GM23338 (cell line): ENCODE measurements around the gene RBM23. TPM values are rescaled to one million over a fixed set of nuclear protein-coding genes. Genes with fewer than 3 reads are reported as not detected.

Source experiments
- ATAC-seq: fragments of 200-7000 bp; cut with Tn5 transposase; 3 replicates; pipeline ENCODE4 v1.9.1; 2020
- DNase-seq: peaks from one replicate; pipeline ENCODE4 v3.0.0-alpha.2; 2015; ENCODE audit warnings: low spot score
- H2AFZ ChIP-seq: fragments of 200-600 bp; sonication (generic); 2 replicates; pipeline ENCODE4 v1.8.0; 2016; ENCODE audit warnings: antibody characterized with exemption, mild to moderate bottlenecking, moderate library complexity
- H3F3A ChIP-seq: fragments of 200-600 bp; sonication (generic); replicated peaks from 2 replicates; pipeline ENCODE4 v1.8.0; 2017; ENCODE audit warnings: antibody characterized with exemption, mixed run types, low read depth
- H3K27ac ChIP-seq: fragments of 200-600 bp; sonication (generic); 2 replicates; pipeline ENCODE4 v1.6.1; 2016; ENCODE audit warnings: low read depth
- H3K27me3 ChIP-seq: fragments of 200-600 bp; sonication (generic); 2 replicates; pipeline ENCODE4 v1.8.0; 2016; ENCODE audit warnings: mild to moderate bottlenecking, mixed run types, moderate library complexity; ENCODE audit not compliant: insufficient read depth
- H3K36me3 ChIP-seq: fragments of 200-600 bp; sonication (generic); 2 replicates; pipeline ENCODE4 v1.8.0; 2016; ENCODE audit warnings: mild to moderate bottlenecking; ENCODE audit not compliant: insufficient read depth
- H3K4me1 ChIP-seq: fragments of 200-600 bp; sonication (generic); 2 replicates; pipeline ENCODE4 v1.8.0; 2016; ENCODE audit warnings: mild to moderate bottlenecking, moderate library complexity; ENCODE audit not compliant: insufficient read depth
- H3K4me2 ChIP-seq: fragments of 200-600 bp; sonication (generic); 2 replicates; pipeline ENCODE4 v1.7.1; 2017; ENCODE audit warnings: mixed run types
- H3K4me3 ChIP-seq: fragments of 200-600 bp; sonication (generic); 2 replicates; pipeline ENCODE4 v1.6.1; 2016; ENCODE audit warnings: mixed run types
- H3K79me2 ChIP-seq: fragments of 200-600 bp; sonication (generic); replicated peaks from 2 replicates; pipeline ENCODE4 v1.8.0; 2017; ENCODE audit warnings: mild to moderate bottlenecking; ENCODE audit not compliant: insufficient read depth
- H3K9me2 ChIP-seq: fragments of 200-600 bp; sonication (generic); 2 replicates; pipeline ENCODE4 v1.8.0; 2017; ENCODE audit not compliant: insufficient read depth
- H4K20me1 ChIP-seq: fragments of 200-600 bp; sonication (generic); replicated peaks from 2 replicates; pipeline ENCODE4 v1.8.0; 2017; ENCODE audit warnings: mild to moderate bottlenecking; ENCODE audit not compliant: insufficient read depth
- H3K27ac Mint-ChIP-seq: 2 replicates; pipeline ENCODE4 v1.8.0; 2020; ENCODE audit warnings: inconsistent platforms, mild to moderate bottlenecking, moderate library complexity, mixed read lengths
- H3K27me3 Mint-ChIP-seq: 3 replicates; pipeline ENCODE4 v1.8.0; 2022; ENCODE audit warnings: low read depth, mild to moderate bottlenecking, moderate library complexity, mixed read lengths, inconsistent platforms; ENCODE audit not compliant: insufficient read depth, poor library complexity
- H3K36me3 Mint-ChIP-seq: 3 replicates; pipeline ENCODE4 v1.8.0; 2021; ENCODE audit warnings: low read depth, mild to moderate bottlenecking, inconsistent platforms, moderate library complexity, mixed read lengths
- H3K4me1 Mint-ChIP-seq: 3 replicates; pipeline ENCODE4 v1.8.0; 2020; ENCODE audit warnings: mild to moderate bottlenecking, inconsistent platforms, mixed read lengths
- H3K4me3 Mint-ChIP-seq: 3 replicates; pipeline ENCODE4 v1.8.0; 2021; ENCODE audit warnings: moderate library complexity, mild to moderate bottlenecking, inconsistent platforms, mixed read lengths
- H3K9me3 Mint-ChIP-seq: 3 replicates; pipeline ENCODE4 v1.8.0; 2020; ENCODE audit warnings: moderate library complexity, mild to moderate bottlenecking, inconsistent platforms, mixed read lengths
- CREB1 ChIP-seq: fragments of 250-450 bp; sonication (Bioruptor Pico); IDR thresholded peaks from 2 replicates; pipeline ENCODE4 v1.5.0; 2020; ENCODE audit warnings: low read depth, mild to moderate bottlenecking, moderate library complexity
- POLR2AphosphoS5 ChIP-seq: IDR thresholded peaks from 2 replicates; pipeline ENCODE4 v1.6.1; 2016; ENCODE audit warnings: antibody characterized with exemption, low read depth
- long read RNA-seq: library from polyadenylated mRNA; unstranded; transcript quantifications from one replicate; pipeline ENCODE4 v2.0.0, GENCODE V29; 2020; ENCODE audit not compliant: unreplicated experiment
- polyA plus RNA-seq: library from polyadenylated mRNA; unstranded; fragments of >200 nt; fragmentation: Nextera tagmentation; extraction: Ambion mirVana; gene quantifications from 2 replicates; pipeline ENCODE4 v1.2.1, GENCODE V29; 2016
- total RNA-seq: library from RNA; depleted of rRNA; stranded (reverse); fragments of >200 nt; shearing (Covaris generic); gene quantifications from 2 replicates; pipeline ENCODE4 v1.2.3, GENCODE V29; 2014; rRNA removed
- TF ChIP-seq, protein P1 (sequence below): fragments of 250-450 bp; sonication (Bioruptor Pico); IDR thresholded peaks from 2 replicates; pipeline ENCODE4 v1.5.0; 2020; ENCODE audit warnings: mild to moderate bottlenecking, moderate library complexity
- TF ChIP-seq, protein P2 (sequence below), 2 experiments: fragments of 200-600 bp in 1 of 2; sonication (generic) in 1 of 2; conservative IDR thresholded peaks; 2 replicates each; pipeline versions ENCODE4 v1.5.1 to v1.6.1; 2016 to 2017; ENCODE audit warnings: antibody characterized with exemption in 2 of 2, low read depth in 2 of 2, mild to moderate bottlenecking in 2 of 2, moderate library complexity in 1 of 2

Gene RBM23
- 52.8 and 1,081 TPM in 2 replicates for total RNA-seq
- polyA plus RNA-seq: 14.4 and 15.2 TPM in 2 replicates
- long read RNA-seq, full-length matches to known transcripts: 9 of 13 reads
- long read RNA-seq, partial matches to known transcripts: 0 of 13 reads
- long read RNA-seq, other reads (novel, unspliced or antisense): 4 of 13 reads

DNA sequence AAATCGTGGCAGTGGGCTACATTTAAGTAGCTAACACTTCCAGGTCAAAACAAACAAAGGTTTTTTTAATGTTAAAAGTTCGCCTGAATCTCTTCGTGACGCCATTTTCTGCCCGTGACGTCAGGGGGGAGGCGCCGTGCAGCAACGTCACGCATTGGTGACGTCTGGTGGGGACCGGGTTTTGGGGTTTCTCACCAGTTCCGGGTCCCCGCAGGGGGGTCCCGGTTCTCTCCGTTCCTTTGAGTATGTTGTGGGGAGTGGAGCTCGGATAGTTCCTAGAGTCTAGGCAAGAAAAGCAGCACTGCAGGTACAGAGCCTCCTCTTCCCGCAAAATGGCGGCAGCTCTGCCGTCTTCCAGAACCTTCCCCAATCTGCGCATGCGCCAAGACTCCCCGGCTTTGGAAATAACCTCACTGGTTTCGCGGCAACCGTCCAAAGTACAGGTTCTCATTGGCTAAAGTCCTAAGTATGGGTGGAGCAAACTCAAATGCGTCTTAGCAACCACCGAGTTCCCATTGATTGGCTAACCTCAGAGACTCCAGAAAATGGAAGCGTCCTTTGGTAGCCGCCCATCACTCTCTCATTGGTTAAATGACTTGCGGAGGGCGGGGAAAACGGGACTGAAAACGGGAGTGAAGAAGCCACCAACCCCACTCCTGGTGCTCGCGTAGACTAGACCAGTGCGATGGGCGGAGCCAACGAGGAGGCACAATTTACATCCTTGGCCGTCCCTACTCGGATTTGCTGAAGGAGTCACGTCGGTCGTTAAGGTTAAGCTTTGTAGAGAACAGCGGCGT is at the start of gene RBM23:
TSS of gene RBM23 (minus strand) at position 346 of the 797 bp plus-strand sequence.
- Mint-ChIP-seq H3K9me3 (no peaks in the 10 kb centered on the region; the same call in 2 of the 3 replicates), H3K4me1 (peaks cover 11% of the 10 kb centered on the region; the same call in 2 of the 3 replicates)

More for the DNA sequence above, at the start of gene RBM23:
- Mint-ChIP-seq H3K36me3 (peaks cover 52% of the 10 kb centered on the region), H3K27ac (peak within 1 kb of the TSS; percentile 100), H3K4me3 (peak within 1 kb of the TSS; percentile 96), H3K27me3 (peaks cover 14% of the 10 kb centered on the region)
- Histone ChIP-seq H3K27ac (peak within 1 kb of the TSS; percentile 84), H3F3A (peaks cover 14% of the 10 kb centered on the region), H2AFZ (peak within 1 kb of the TSS; percentile 61; the same call in 1 of the 2 replicates), H3K36me3 (peaks cover 40% of the 10 kb centered on the region), H3K9me2 (no peaks in the 10 kb centered on the region), H3K27me3 (no peaks in the 10 kb centered on the region), H3K4me2 (peak within 1 kb of the TSS; percentile 84), H3K4me1 (peaks cover 9% of the 10 kb centered on the region), H4K20me1 (no peaks in the 10 kb centered on the region; the same call in 1 of the 2 replicates), H3K79me2 (peaks cover 37% of the 10 kb centered on the region), H3K4me3 (peak within 1 kb of the TSS; percentile 63)
- ATAC-seq: peak; percentile 97
- DNase-seq: peak; percentile 100
- TF ChIP-seq, protein P1, sequence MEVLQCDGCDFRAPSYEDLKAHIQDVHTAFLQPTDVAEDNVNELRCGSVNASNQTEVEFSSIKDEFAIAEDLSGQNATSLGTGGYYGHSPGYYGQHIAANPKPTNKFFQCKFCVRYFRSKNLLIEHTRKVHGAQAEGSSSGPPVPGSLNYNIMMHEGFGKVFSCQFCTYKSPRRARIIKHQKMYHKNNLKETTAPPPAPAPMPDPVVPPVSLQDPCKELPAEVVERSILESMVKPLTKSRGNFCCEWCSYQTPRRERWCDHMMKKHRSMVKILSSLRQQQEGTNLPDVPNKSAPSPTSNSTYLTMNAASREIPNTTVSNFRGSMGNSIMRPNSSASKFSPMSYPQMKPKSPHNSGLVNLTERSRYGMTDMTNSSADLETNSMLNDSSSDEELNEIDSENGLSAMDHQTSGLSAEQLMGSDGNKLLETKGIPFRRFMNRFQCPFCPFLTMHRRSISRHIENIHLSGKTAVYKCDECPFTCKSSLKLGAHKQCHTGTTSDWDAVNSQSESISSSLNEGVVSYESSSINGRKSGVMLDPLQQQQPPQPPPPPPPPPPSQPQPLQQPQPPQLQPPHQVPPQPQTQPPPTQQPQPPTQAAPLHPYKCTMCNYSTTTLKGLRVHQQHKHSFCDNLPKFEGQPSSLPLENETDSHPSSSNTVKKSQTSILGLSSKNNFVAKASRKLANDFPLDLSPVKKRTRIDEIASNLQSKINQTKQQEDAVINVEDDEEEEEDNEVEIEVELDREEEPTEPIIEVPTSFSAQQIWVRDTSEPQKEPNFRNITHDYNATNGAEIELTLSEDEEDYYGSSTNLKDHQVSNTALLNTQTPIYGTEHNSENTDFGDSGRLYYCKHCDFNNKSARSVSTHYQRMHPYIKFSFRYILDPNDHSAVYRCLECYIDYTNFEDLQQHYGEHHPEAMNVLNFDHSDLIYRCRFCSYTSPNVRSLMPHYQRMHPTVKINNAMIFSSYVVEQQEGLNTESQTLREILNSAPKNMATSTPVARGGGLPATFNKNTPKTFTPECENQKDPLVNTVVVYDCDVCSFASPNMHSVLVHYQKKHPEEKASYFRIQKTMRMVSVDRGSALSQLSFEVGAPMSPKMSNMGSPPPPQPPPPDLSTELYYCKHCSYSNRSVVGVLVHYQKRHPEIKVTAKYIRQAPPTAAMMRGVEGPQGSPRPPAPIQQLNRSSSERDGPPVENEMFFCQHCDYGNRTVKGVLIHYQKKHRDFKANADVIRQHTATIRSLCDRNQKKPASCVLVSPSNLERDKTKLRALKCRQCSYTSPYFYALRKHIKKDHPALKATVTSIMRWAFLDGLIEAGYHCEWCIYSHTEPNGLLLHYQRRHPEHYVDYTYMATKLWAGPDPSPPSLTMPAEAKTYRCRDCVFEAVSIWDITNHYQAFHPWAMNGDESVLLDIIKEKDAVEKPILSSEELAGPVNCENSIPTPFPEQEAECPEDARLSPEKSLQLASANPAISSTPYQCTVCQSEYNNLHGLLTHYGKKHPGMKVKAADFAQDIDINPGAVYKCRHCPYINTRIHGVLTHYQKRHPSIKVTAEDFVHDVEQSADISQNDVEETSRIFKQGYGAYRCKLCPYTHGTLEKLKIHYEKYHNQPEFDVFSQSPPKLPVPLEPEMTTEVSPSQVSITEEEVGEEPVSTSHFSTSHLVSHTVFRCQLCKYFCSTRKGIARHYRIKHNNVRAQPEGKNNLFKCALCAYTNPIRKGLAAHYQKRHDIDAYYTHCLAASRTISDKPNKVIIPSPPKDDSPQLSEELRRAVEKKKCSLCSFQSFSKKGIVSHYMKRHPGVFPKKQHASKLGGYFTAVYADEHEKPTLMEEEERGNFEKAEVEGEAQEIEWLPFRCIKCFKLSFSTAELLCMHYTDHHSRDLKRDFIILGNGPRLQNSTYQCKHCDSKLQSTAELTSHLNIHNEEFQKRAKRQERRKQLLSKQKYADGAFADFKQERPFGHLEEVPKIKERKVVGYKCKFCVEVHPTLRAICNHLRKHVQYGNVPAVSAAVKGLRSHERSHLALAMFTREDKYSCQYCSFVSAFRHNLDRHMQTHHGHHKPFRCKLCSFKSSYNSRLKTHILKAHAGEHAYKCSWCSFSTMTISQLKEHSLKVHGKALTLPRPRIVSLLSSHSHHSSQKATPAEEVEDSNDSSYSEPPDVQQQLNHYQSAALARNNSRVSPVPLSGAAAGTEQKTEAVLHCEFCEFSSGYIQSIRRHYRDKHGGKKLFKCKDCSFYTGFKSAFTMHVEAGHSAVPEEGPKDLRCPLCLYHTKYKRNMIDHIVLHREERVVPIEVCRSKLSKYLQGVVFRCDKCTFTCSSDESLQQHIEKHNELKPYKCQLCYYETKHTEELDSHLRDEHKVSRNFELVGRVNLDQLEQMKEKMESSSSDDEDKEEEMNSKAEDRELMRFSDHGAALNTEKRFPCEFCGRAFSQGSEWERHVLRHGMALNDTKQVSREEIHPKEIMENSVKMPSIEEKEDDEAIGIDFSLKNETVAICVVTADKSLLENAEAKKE: no peak
- TF ChIP-seq POLR2AphosphoS5 (peak; percentile 42; the same call in 1 of the 2 replicates), CREB1 (peak; percentile 99)
- TF ChIP-seq, protein P2, sequence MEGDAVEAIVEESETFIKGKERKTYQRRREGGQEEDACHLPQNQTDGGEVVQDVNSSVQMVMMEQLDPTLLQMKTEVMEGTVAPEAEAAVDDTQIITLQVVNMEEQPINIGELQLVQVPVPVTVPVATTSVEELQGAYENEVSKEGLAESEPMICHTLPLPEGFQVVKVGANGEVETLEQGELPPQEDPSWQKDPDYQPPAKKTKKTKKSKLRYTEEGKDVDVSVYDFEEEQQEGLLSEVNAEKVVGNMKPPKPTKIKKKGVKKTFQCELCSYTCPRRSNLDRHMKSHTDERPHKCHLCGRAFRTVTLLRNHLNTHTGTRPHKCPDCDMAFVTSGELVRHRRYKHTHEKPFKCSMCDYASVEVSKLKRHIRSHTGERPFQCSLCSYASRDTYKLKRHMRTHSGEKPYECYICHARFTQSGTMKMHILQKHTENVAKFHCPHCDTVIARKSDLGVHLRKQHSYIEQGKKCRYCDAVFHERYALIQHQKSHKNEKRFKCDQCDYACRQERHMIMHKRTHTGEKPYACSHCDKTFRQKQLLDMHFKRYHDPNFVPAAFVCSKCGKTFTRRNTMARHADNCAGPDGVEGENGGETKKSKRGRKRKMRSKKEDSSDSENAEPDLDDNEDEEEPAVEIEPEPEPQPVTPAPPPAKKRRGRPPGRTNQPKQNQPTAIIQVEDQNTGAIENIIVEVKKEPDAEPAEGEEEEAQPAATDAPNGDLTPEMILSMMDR (conservative IDR thresholded peaks at IDR 0.05; ENCODE audit: low read depth in 2 of 2): no peak
